ENCODE measurements around the gene FLYWCH1.

FLYWCH1 gene

DNA sequence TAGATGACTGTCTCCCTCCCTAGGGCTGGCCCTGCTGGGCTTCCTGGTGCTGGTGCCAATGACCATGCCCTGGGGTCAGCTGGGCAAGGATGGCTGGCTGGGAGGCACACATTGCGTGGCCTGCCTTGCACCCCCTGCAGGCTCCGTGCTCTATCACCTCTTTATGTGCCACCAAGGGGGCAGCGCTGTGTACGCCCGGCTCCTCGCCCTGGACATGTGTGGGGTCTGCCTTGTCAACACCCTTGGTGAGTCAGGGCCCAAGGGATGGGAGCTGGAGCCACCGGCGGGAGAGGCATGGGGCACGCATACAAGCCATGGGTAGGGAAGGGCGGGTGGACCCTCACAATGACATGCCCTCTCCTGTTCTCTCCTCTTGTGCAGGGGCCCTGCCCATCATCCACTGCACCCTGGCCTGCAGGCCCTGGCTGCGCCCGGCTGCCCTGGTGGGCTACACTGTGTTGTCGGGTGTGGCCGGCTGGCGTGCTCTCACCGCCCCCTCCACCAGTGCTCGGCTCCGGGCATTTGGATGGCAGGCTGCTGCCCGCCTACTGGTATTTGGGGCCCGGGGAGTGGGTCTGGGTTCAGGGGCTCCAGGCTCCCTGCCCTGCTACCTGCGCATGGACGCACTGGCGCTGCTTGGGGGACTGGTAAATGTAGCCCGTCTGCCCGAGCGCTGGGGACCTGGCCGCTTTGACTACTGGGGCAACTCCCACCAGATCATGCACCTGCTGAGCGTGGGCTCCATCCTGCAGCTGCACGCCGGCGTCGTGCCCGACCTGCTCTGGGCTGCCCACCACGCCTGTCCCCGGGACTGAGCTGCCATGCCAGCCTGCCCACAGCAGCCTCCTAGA lies 59.6 kb downstream of the FLYWCH1 start:
- H3K4me1 ChIP-seq = peaks cover 0 to 43% (median 29%) of the 10 kb centered on the region in 4 donors
- no peak overlapping the region for H3K4me3 ChIP-seq
- no peak for TF ChIP-seq CTCF (IDR thresholded peaks at IDR 0.05)
- H3K27ac ChIP-seq = no peak overlapping the region
- no peaks in the 10 kb centered on the region for H3K36me3 ChIP-seq
- peaks cover 7 to 51% of the 10 kb centered on the region in 2 donors for H3K27me3 ChIP-seq
- no peaks in the 10 kb centered on the region for H3K9me3 ChIP-seq
- intact Hi-C loops (cut with DNase I; ENCODE audit: low total_unique reads) = no loop called here
- DNase-seq = no peak

- Histone ChIP-seq H3K36me3 (no peaks in the 10 kb centered on the region), H3K27ac (no peak overlapping the region), H3K4me1 (peaks cover 0 to 35% (median 22%) of the 10 kb centered on the region in 4 donors), H3K9me3 (no peaks in the 10 kb centered on the region), H3K4me3 (no peak overlapping the region), H3K27me3 (peaks cover 3 to 49% of the 10 kb centered on the region in 2 donors)
- intact Hi-C loops (cut with DNase I; ENCODE audit: low total_unique reads) = no loop called here
- TF ChIP-seq CTCF (IDR thresholded peaks at IDR 0.05) = no peak
- DNase-seq = no peak
Observed at GRCh38 chr16:2971985-2972784, 60.5 kb downstream of the FLYWCH1 start.

DNA sequence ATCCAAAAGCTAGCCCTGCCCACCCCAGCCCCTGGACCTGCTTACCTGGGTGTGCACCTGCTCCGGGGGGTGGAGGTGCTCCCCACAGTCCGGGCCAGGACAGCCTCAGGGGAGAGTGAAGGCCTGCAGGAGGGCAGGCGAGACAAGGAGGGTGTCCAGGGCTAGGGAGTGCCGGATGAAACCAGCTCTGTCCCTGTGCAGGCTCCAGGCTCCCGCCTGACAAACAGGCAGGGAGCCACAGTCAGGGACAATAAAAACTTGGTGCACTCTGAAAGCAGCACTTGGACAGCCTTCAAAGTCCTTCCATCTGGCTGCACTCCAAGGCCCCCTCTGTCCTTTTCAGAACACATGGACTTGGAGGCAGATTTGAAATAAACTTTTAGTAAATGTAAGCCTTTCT lies 61.4 kb downstream of the FLYWCH1 start:
- no peak overlapping the region for H3K4me3 ChIP-seq
- no peak for TF ChIP-seq CTCF (IDR thresholded peaks at IDR 0.05)
- no peak overlapping the region for H3K27ac ChIP-seq
- no peak for DNase-seq
- peaks cover 0 to 46% of the 10 kb centered on the region in 2 donors for H3K27me3 ChIP-seq
- no peaks in the 10 kb centered on the region for H3K36me3 ChIP-seq
- H3K9me3 ChIP-seq = no peaks in the 10 kb centered on the region
- H3K4me1 ChIP-seq = peaks cover 0 to 26% (median 20%) of the 10 kb centered on the region in 4 donors
- intact Hi-C loops (cut with DNase I; ENCODE audit: low total_unique reads) = no loop called here

DNA sequence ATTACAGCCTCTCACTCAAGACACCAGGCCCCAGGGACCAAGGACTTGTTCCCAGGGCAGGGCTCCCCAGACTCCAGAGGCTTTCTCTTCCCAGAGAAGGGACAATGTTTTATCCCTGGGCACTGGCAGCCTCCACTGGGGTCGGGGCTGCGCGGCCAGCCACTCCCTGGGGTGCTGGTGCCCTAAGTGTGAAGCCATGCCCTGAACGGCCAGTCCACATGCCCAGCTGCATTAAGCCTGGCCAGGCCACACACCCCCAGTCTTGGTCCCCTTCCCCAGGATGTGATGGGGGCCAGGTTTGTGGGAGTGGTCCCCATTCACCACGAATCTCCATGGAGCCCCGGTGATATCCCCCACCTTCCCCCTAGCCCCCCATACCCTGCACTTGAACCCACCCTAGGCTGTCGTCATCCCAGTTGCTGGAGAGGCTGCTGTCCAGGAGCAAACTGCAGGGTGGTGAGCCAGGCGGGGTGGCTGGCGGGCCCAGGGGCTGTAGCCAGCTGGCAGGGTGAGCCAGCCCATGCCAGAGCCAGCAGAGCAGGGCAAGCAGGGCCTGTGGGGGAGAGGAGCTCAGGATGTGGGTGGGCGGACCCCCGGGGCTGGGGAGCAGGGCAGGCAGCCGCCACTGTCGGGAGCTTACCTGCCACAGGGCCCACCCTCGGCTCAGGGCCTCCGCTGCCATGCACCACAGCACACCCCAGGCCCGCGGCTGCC lies 62.0 kb downstream of the FLYWCH1 start:
- peaks cover 0 to 19% (median 13%) of the 10 kb centered on the region in 4 donors for H3K4me1 ChIP-seq
- TF ChIP-seq CTCF (IDR thresholded peaks at IDR 0.05) = no peak
- H3K36me3 ChIP-seq = no peaks in the 10 kb centered on the region
- no peak for DNase-seq
- H3K9me3 ChIP-seq = no peaks in the 10 kb centered on the region
- no peak overlapping the region for H3K27ac ChIP-seq
- H3K4me3 ChIP-seq = no peak overlapping the region
- intact Hi-C loops (cut with DNase I; ENCODE audit: low total_unique reads) = no loop called here
- H3K27me3 ChIP-seq = peaks cover 0 to 47% of the 10 kb centered on the region in 2 donors

- no peaks in the 10 kb centered on the region for H3K36me3 ChIP-seq
- no peak overlapping the region for H3K4me3 ChIP-seq
- no peak for TF ChIP-seq CTCF (IDR thresholded peaks at IDR 0.05)
- no peaks in the 10 kb centered on the region for H3K9me3 ChIP-seq
- intact Hi-C loops (cut with DNase I; ENCODE audit: low total_unique reads) = no loop called here
- H3K4me1 ChIP-seq = peaks cover 0 to 13% (median 9%) of the 10 kb centered on the region in 4 donors
- peaks cover 0 to 51% of the 10 kb centered on the region in 2 donors for H3K27me3 ChIP-seq
- H3K27ac ChIP-seq = no peak overlapping the region
- DNase-seq = no peak
Observed at GRCh38 chr16:2974319-2975056, 62.8 kb downstream of the FLYWCH1 start.

All from tibial artery (tissue), 4 donors.